Measurements from ENCODE around the gene MCAT. TPM values are rescaled to one million over a fixed set of nuclear protein-coding genes. Genes with fewer than 3 reads are reported as not detected.

Gene MCAT
- total RNA-seq, 2 experiments from 2014 or later: 10.9 to 11.6 TPM

DNA sequence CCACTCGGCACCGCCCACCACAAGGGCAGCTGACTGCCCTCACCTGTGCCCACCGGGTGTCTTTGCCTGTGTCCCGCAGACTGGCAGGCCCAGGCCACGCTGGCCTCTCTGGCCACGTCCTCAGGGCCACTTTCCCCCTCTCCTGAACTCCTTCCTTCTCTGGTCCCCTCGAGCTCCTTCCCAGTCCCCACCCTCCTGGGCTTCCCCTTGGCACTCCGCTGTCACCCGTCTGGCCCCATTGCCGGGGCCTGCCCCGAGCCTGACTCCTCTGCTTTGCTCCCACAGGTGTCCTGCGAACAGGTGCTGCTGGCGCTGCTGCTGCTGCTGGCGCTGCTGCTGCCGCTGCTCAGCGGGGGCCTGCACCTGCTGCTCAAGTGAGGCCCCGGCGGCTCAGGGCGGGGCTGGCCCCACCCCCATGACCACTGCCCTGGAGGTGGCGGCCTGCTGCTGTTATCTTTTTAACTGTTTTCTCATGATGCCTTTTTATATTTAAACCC, 14.2 kb downstream of the MCAT start:
- ChIA-PET CTCF (no interaction called here), POLR2A (no interaction called here)
- Mint-ChIP-seq H3K4me3 (no peak overlapping the region), H3K9me3 (ENCODE audit: insufficient read depth) (no peaks in the 10 kb centered on the region), H3K36me3 (ENCODE audit: low read depth) (peaks cover 6% of the 10 kb centered on the region), H3K27me3 (ENCODE audit: low read depth) (no peaks in the 10 kb centered on the region), H3K27ac (no peak overlapping the region), H3K4me1 (ENCODE audit: low read depth) (peaks cover 14% of the 10 kb centered on the region)
- ATAC-seq (no peak), DNase-seq (no peak)

DNA sequence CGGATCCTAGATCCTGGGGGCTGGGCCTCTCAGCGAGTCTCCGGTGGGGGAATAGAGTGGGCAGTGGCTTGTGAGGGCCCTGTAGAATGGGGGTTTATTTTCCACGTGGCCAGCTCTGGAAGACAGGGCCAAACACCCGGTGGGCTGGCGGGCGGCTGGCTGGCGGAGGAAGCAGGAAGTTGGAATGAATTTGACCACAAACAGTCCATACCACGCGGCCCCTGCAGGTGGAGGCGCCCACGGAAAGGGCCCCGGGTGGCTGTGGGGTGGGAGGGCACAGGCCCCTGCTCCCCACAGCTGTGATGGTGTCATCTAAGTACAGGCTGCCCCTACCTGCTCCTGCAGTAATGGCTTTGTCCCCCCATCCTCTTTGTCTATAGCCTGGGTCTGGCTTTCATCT, 15.1 kb downstream of the MCAT start:
- ChIA-PET POLR2A (no interaction called here), CTCF (interaction anchor here (0.9 kb wide), 1 partner anchor 8 kb away, joined by 3 read pairs; no protein-coding TSS in a partner anchor)
- H3K9me3 Mint-ChIP-seq (ENCODE audit: insufficient read depth): no peaks in the 10 kb centered on the region
- no peaks in the 10 kb centered on the region for H3K27me3 Mint-ChIP-seq (ENCODE audit: low read depth)
- peaks cover 14% of the 10 kb centered on the region for H3K4me1 Mint-ChIP-seq (ENCODE audit: low read depth)
- ATAC-seq (no peak), DNase-seq (no peak)
- H3K27ac Mint-ChIP-seq: peak overlapping the region; percentile 30
- no peak overlapping the region for H3K4me3 Mint-ChIP-seq
- no peaks in the 10 kb centered on the region for H3K36me3 Mint-ChIP-seq (ENCODE audit: low read depth)

DNA sequence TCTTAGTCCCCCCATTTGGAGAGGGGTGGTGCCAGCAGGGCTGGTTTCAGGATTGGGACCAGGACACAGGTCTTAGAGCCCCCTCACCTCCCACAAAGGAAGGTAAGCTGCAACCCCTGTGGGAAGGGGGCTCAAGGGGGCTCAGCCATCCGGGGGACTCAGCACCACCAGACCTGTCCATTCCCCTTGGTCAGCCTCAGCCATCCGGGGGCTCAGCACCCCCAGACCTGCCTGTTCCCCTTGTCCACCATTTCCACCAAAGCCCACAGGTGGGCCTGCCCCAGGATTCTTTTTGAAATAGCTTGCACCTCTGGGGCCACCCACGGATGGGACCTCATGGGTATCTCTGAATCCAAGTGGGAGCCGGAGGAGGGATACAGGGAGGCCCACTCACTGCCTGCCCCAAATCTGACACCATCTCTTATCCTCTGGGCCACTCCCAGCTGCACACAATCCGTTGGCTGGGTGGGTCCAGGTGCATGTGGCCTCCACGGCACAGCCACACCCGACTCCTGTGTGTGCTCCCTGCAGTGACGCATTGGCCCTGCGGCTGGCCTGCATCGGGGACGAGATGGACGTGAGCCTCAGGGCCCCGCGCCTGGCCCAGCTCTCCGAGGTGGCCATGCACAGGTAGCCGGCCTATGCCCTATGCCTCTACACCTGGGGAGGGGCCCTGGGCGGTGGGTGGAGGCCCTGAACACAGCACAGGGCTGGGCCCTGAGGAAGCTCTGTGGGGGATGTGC, 15.9 kb downstream of the MCAT start:
- H3K27ac Mint-ChIP-seq: peak overlapping the region; percentile 30
- no peaks in the 10 kb centered on the region for H3K9me3 Mint-ChIP-seq (ENCODE audit: insufficient read depth)
- H3K27me3 Mint-ChIP-seq (ENCODE audit: low read depth): no peaks in the 10 kb centered on the region
- POLR2A ChIA-PET: no interaction called here
- H3K4me3 Mint-ChIP-seq: no peak overlapping the region
- H3K4me1 Mint-ChIP-seq (ENCODE audit: low read depth): peaks cover 14% of the 10 kb centered on the region
- DNase-seq (no peak), ATAC-seq (peak; percentile 20)
- no peaks in the 10 kb centered on the region for H3K36me3 Mint-ChIP-seq (ENCODE audit: low read depth)
- CTCF ChIA-PET: interaction anchor here (0.9 kb wide), 1 partner anchor 9 kb away, joined by 3 read pairs; no protein-coding TSS in a partner anchor

DNA sequence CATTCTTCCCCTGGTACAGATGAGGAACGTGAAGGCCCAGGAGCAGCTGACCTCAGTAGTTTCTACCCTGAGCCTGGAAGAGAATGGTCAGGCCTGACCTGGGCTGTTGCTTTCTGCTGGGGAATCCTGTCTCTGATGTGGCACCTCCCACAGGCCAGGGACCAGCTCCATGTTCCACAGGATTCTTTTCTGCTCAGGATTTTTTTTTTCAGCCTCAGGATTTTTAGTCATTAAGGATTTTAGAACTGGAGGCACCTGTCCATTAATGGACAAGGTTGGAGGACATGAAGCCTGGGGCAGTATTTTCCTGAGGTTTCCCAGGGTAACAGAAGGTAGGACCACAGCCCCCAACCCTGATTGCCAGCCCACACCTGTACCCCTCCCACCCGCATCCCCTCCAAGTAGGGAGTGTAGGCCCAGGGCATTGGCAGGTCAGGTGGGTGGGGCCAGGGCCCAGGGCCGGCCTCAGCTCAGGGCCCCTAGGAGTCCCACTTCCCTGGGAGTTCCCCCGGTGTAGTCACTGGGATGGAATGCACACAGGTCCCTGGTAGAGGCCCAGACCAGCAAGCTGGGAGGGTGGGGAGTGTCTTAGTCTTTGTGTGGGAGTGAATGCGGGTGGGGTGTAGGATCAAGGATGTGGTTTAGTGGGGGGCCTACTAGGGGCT, 16.6 kb downstream of the MCAT start:
- no peak overlapping the region for H3K27ac Mint-ChIP-seq
- no peak overlapping the region for H3K4me3 Mint-ChIP-seq
- H3K36me3 Mint-ChIP-seq (ENCODE audit: low read depth): no peaks in the 10 kb centered on the region
- no peak for ATAC-seq
- H3K9me3 Mint-ChIP-seq (ENCODE audit: insufficient read depth): no peaks in the 10 kb centered on the region
- H3K4me1 Mint-ChIP-seq (ENCODE audit: low read depth): peaks cover 14% of the 10 kb centered on the region
- no peak for DNase-seq
- CTCF ChIA-PET: no interaction called here
- POLR2A ChIA-PET: no interaction called here
- H3K27me3 Mint-ChIP-seq (ENCODE audit: low read depth): no peaks in the 10 kb centered on the region

DNA sequence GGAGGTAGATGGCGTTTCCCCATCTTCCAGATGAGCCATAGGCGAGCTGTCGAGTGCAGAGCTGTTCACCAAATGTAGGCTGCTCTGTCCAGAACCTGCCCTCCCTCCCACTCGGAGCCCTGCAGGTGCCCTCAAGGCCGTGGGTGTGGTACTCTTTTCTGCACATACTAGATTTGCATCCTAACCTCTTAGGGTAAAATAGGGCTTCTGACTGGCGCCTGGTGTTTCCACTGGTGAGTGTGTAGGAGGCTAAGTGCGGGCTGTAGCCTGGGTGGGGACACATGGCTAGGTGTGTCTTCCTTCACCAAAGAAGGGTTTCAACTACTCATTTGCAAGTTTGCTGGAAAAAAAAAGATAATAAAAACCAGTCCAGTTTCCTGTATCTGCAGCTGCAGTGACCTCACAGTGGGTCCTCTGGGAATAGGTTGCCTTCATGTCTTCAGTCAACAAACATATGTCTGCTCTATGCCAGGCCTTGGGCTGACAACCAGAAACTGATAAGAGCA, 24.2 kb downstream of the MCAT start:
- POLR2A ChIA-PET: no interaction called here
- H3K27ac Mint-ChIP-seq: no peak overlapping the region
- no peaks in the 10 kb centered on the region for H3K4me1 Mint-ChIP-seq (ENCODE audit: low read depth)
- no peaks in the 10 kb centered on the region for H3K9me3 Mint-ChIP-seq (ENCODE audit: insufficient read depth)
- no peaks in the 10 kb centered on the region for H3K27me3 Mint-ChIP-seq (ENCODE audit: low read depth)
- no peaks in the 10 kb centered on the region for H3K36me3 Mint-ChIP-seq (ENCODE audit: low read depth)
- no peak overlapping the region for H3K4me3 Mint-ChIP-seq
- ATAC-seq (no peak), DNase-seq (no peak)
- CTCF ChIA-PET: no interaction called here

DNA sequence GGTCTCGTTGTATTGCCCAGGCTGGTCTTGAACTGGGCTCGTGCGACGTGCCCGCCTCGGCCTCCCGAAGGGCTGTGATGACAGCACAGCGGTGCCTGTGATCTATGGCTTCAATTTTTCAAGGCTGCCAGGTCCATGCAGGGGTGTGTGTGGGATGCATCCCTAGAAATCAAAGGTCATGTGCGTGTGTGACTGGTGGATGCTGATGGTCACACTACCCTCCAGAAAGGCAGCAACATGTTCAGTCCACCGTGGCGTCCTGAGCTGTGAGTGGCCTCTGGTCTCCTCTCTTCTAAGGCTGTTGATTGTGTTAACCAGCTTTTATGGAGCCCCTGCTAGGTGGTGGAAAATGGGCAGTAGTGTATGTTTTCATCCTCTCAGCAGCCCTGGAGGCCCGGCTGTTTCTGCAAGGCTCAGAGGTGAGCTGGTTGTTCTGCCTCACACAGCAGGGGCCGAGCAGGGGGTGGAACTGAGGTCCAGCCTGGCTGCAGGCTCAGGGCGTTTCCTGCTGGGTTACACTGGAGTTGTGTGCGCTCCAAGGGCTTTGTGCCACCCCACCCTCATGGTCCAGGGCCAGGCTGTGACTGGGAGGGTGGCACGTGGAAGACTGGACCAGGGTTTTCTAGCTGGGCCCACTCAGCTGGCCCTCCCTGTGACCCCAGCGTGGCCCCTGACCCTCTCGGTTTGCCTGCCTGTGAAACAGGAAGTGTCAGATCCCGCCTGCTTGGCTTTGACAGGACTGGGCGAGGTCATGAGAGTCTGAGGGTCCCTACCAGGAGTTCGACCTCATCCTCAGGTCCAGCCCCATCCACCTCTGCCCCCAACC, 25.0 kb downstream of the MCAT start:
- ChIA-PET CTCF (no interaction called here), POLR2A (no interaction called here)
- Mint-ChIP-seq H3K4me3 (no peak overlapping the region), H3K36me3 (ENCODE audit: low read depth) (no peaks in the 10 kb centered on the region), H3K27me3 (ENCODE audit: low read depth) (no peaks in the 10 kb centered on the region), H3K9me3 (ENCODE audit: insufficient read depth) (no peaks in the 10 kb centered on the region), H3K27ac (no peak overlapping the region), H3K4me1 (ENCODE audit: low read depth) (no peaks in the 10 kb centered on the region)
- ATAC-seq (no peak), DNase-seq (no peak)

DNA sequence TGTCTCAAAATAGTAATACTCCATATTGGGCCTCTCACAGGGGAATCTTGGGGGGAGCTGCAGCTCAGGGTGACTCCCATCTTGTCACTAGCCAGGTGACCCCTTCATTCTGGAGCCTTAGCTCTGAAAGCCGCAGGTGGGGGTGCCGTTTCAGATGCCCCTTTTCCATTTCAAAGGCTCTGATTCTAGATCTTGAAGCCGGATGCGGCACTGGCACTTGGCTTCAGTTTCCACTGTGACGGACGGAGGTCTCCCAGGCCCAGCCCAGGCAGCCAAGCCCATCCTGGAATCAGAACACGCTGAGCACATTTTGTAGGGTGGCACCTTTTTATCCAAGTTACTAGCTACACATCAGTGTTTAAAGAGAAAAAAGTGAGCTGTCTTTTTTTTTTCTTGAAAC, 26.3 kb downstream of the MCAT start:
- ATAC-seq (no peak), DNase-seq (no peak)
- no peaks in the 10 kb centered on the region for H3K4me1 Mint-ChIP-seq (ENCODE audit: low read depth)
- no peaks in the 10 kb centered on the region for H3K27me3 Mint-ChIP-seq (ENCODE audit: low read depth)
- no peak overlapping the region for H3K4me3 Mint-ChIP-seq
- POLR2A ChIA-PET: interaction anchor here (0.7 kb wide), 1 partner anchor 166 kb away, joined by 4 read pairs; no protein-coding TSS in a partner anchor
- CTCF ChIA-PET: interaction anchor here (0.7 to 1.0 kb wide), 2 partner anchors 33 to 80 kb away, joined by 3 read pairs; no protein-coding TSS in a partner anchor
- H3K27ac Mint-ChIP-seq: no peak overlapping the region
- no peaks in the 10 kb centered on the region for H3K9me3 Mint-ChIP-seq (ENCODE audit: insufficient read depth)
- no peaks in the 10 kb centered on the region for H3K36me3 Mint-ChIP-seq (ENCODE audit: low read depth)

DNA sequence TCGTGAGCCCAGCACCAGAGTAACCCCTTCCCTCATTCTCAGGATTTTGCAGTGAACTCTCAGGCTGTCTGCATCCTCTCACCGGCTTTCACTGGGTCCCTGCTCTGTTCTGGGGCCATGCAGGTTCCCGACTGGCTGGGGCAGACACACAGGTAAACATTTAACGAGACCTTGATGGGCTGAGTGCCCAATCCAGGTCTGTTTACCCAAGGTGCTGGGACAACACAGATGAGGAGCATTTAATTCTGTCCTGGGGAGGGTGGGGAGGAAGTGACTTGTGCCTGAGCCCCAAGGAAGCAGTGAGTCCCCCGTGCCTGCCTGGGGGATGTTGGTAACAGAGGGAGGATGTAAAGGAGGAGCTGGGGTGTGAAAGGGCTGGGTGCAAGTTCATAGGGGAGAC, 28.2 kb downstream of the MCAT start:
- Mint-ChIP-seq H3K27me3 (ENCODE audit: low read depth) (peaks cover 10% of the 10 kb centered on the region), H3K27ac (no peak overlapping the region), H3K36me3 (ENCODE audit: low read depth) (no peaks in the 10 kb centered on the region), H3K9me3 (ENCODE audit: insufficient read depth) (no peaks in the 10 kb centered on the region), H3K4me3 (no peak overlapping the region), H3K4me1 (ENCODE audit: low read depth) (peaks cover 7% of the 10 kb centered on the region)
- ChIA-PET POLR2A (no interaction called here), CTCF (interaction anchor here (2.1 kb wide), 1 partner anchor 21 kb away, joined by 6 read pairs; no protein-coding TSS in a partner anchor)
- DNase-seq: no peak
- no peak for ATAC-seq

DNA sequence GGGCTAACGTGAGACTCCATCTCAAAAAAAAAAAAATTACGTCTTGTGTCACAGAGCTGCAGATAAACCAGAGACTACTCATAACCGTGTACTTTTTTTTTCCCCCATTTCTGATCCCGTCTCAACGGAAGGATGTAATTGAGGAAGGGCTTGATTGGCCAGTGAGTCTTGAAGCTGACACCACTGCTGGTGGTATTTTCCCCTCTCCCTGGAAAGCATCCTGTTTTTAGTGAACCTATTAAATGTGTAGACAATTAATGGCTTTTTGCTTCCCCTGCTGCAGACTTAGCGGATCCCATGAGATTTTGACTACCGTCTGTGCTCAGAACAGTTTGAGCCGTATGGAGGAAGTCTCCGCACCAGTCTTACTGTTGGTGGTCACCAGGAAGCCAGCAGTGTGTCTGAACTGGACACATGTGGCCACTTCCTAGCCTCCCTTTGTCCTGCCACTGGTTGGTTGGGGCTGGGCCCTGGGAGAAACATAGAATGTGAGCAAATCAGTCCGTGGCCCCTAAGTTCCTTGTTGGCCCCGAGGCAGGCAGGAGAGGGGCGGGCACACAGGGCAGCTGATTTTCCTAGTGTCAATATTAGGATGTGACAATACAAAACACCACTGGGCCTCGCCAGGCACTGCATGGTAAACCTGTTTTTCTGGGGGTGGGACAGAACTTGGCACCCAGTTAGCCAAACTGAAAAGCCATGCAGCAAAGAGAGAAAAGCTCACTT, 29.5 kb downstream of the MCAT start:
- no peaks in the 10 kb centered on the region for H3K36me3 Mint-ChIP-seq (ENCODE audit: low read depth)
- CTCF ChIA-PET: interaction anchor here (2.1 kb wide), 1 partner anchor 23 kb away, joined by 6 read pairs; no protein-coding TSS in a partner anchor
- peaks cover 7% of the 10 kb centered on the region for H3K4me1 Mint-ChIP-seq (ENCODE audit: low read depth)
- POLR2A ChIA-PET: no interaction called here
- no peak overlapping the region for H3K27ac Mint-ChIP-seq
- H3K27me3 Mint-ChIP-seq (ENCODE audit: low read depth): peaks cover 13% of the 10 kb centered on the region
- H3K9me3 Mint-ChIP-seq (ENCODE audit: insufficient read depth): no peaks in the 10 kb centered on the region
- DNase-seq: no peak
- no peak overlapping the region for H3K4me3 Mint-ChIP-seq
- no peak for ATAC-seq

DNA sequence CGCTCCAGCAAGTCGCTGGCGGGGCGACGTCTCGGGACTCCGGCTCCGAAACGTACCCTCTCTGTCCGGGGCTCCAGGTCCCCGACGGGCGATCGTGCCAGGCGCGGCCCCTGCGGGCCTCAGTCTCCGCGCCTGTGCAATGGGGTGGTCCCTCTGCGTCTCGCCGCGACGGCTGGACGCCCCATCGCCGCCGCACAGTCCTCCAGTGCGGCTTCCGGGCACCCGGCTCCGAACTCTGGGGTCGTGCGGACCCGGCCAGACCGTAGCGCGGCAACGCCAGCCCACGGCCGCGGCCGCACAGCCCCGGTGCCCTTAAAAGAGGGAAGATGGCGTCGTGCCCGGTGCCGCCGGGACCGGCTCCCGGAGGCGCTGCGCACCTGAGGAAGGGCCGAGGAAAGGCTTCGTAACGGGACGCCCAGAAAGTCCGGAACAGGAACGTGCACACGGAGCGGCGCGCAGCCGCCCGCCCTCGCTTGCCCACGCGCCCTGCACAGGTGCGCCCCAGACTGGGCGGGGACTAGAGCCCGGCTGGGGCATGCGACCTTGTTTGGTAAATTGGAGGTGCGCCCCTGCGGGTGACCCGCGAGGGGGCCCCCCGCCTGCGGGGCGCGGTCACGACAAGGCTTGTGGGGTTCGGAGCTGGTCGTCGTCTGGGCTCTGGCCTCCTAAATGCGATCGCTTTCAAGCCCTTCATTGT, 32.1 kb downstream of the MCAT start:
- peaks cover 13% of the 10 kb centered on the region for H3K27me3 Mint-ChIP-seq (ENCODE audit: low read depth)
- ATAC-seq (peak; percentile 69), DNase-seq (peak; percentile 38)
- CTCF ChIA-PET: interaction anchor here (0.8 to 1.8 kb wide), 3 partner anchors 9 to 32 kb away, joined by 3 to 6 read pairs (median 4); partner anchors contain the start of gene MCAT
- H3K4me1 Mint-ChIP-seq (ENCODE audit: low read depth): peaks cover 7% of the 10 kb centered on the region
- no peaks in the 10 kb centered on the region for H3K9me3 Mint-ChIP-seq (ENCODE audit: insufficient read depth)
- H3K36me3 Mint-ChIP-seq (ENCODE audit: low read depth): no peaks in the 10 kb centered on the region
- H3K27ac Mint-ChIP-seq: no peak overlapping the region
- POLR2A ChIA-PET: interaction anchor here (0.8 kb wide), 1 partner anchor 21 kb away, joined by 5 read pairs; no protein-coding TSS in a partner anchor
- peak overlapping the region; percentile 61 for H3K4me3 Mint-ChIP-seq

Data from activated CD8-positive, alpha-beta T cell treated with anti-CD3 and anti-CD28 coated beads, Interleukin-2, amount 10 ng/mL, durations not matched to agents 7 days and 5 days (primary cell).